Calu3 (cell line): ENCODE results near the gene KBTBD3. TPM values are rescaled to one million over a fixed set of nuclear protein-coding genes. Genes with fewer than 3 reads are reported as not detected.

Experiments used
- BruUV-seq: library from RNA; stranded (reverse); fragments of 400-500 nt; replicated peaks from 2 replicates; lab custom pipeline; 2021; lab: Mats Ljungman, UMichigan
- CTCF ChIA-PET: fragments of 300-600 bp; sonication (Branson Sonifier 250); formaldehyde crosslinking; loops from one replicate; lab custom pipeline; 2022; ENCODE audit warnings: antibody characterized with exemption; lab: Charles Lee
- DNase-seq: peaks from one replicate; pipeline ENCODE4 v3.0.0; 2022
- H3K27ac Mint-ChIP-seq: one replicate; pipeline ENCODE4 v1.8.0; 2022; ENCODE audit warnings: mixed read lengths; ENCODE audit not compliant: unreplicated experiment
- H3K27me3 Mint-ChIP-seq: one replicate; pipeline ENCODE4 v1.8.0; 2022; ENCODE audit warnings: mixed read lengths; ENCODE audit not compliant: unreplicated experiment
- H3K36me3 Mint-ChIP-seq: one replicate; pipeline ENCODE4 v1.8.0; 2022; ENCODE audit warnings: mild to moderate bottlenecking, moderate library complexity, mixed read lengths; ENCODE audit not compliant: insufficient read depth, unreplicated experiment
- H3K4me1 Mint-ChIP-seq: one replicate; pipeline ENCODE4 v1.8.0; 2022; ENCODE audit warnings: mild to moderate bottlenecking, low read depth, mixed read lengths; ENCODE audit not compliant: unreplicated experiment
- H3K4me3 Mint-ChIP-seq: one replicate; pipeline ENCODE4 v1.8.0; 2022; ENCODE audit warnings: mild to moderate bottlenecking, low read depth, moderate library complexity, mixed read lengths; ENCODE audit not compliant: unreplicated experiment
- H3K9me3 Mint-ChIP-seq: one replicate; pipeline ENCODE4 v1.8.0; 2022; ENCODE audit warnings: low read depth, mixed read lengths; ENCODE audit not compliant: unreplicated experiment
- intact Hi-C: fragments of 100-400 bp; cut with micrococcal nuclease; formaldehyde crosslinking; loops from one replicate; pipeline ENCODE4 v1.10.0; 2022; ENCODE audit not compliant: unreplicated experiment
- total RNA-seq: library from RNA; stranded (reverse); gene quantifications from 2 replicates; pipeline ENCODE4 v1.2.3, GENCODE V29; 2022
- TF ChIP-seq, protein P1 (sequence below): fragments of 200-600 bp; IDR thresholded peaks from one replicate; pipeline ENCODE4 v1.8.0; 2022; ENCODE audit warnings: antibody characterized with exemption; ENCODE audit not compliant: unreplicated experiment

Gene KBTBD3
- total RNA-seq, 1 experiment from 2014 or later = 5.0 TPM

DNA sequence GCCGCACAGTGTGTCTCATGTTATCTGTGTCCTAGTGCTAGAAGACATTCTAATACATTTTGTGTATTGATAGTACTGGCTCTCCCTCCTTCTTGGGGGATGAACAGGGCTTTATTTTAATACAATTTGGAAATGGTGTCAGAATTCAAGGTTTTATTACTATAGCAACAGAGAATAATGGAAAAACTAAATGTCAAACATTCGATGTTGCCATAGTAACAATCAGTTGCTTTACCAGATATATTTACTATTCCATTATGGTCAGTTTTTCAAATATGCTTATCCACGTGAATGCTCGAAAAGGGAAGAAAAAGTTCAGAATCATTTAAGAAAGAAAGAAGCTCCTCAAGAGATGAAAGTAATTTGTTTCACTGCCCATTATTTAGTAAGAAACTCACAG lies 46.5 kb downstream of the KBTBD3 start:
- no peaks in the 10 kb centered on the region for H3K9me3 Mint-ChIP-seq
- H3K27me3 Mint-ChIP-seq = no peaks in the 10 kb centered on the region
- H3K4me3 Mint-ChIP-seq = no peak overlapping the region
- no peak overlapping the region for H3K27ac Mint-ChIP-seq
- no peak for DNase-seq
- H3K36me3 Mint-ChIP-seq = no peaks in the 10 kb centered on the region
- intact Hi-C loops = no loop called here
- no TSS peak for BruUV-seq
- H3K4me1 Mint-ChIP-seq = no peaks in the 10 kb centered on the region
- TF ChIP-seq, protein P1, sequence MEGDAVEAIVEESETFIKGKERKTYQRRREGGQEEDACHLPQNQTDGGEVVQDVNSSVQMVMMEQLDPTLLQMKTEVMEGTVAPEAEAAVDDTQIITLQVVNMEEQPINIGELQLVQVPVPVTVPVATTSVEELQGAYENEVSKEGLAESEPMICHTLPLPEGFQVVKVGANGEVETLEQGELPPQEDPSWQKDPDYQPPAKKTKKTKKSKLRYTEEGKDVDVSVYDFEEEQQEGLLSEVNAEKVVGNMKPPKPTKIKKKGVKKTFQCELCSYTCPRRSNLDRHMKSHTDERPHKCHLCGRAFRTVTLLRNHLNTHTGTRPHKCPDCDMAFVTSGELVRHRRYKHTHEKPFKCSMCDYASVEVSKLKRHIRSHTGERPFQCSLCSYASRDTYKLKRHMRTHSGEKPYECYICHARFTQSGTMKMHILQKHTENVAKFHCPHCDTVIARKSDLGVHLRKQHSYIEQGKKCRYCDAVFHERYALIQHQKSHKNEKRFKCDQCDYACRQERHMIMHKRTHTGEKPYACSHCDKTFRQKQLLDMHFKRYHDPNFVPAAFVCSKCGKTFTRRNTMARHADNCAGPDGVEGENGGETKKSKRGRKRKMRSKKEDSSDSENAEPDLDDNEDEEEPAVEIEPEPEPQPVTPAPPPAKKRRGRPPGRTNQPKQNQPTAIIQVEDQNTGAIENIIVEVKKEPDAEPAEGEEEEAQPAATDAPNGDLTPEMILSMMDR = no peak
- CTCF ChIA-PET = no interaction called here

DNA sequence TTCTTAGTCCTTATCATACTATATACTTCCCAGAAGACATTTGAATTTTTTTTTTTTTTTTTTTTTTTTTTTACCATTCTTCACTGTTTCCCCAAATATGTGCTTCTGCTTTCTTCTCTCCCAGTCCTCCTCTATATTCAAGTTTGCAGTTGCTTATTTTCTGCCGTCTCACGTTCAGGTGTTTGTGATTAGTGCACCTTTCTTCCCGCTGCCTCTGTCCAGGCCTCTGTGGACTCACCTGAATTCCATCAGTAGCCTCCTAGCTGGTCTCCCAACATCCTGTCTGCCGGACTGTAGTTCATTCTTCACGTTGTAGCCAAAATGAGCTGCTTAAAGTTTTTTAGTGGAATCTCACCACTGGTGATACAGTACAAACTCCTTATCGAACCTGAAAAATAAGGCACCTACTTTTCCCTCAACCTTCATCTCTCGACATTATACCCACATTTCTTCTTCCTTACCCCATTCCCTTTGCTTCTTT lies 54.3 kb downstream of the KBTBD3 start:
- DNase-seq = no peak
- no peaks in the 10 kb centered on the region for H3K27me3 Mint-ChIP-seq
- no TSS peak for BruUV-seq

DNA sequence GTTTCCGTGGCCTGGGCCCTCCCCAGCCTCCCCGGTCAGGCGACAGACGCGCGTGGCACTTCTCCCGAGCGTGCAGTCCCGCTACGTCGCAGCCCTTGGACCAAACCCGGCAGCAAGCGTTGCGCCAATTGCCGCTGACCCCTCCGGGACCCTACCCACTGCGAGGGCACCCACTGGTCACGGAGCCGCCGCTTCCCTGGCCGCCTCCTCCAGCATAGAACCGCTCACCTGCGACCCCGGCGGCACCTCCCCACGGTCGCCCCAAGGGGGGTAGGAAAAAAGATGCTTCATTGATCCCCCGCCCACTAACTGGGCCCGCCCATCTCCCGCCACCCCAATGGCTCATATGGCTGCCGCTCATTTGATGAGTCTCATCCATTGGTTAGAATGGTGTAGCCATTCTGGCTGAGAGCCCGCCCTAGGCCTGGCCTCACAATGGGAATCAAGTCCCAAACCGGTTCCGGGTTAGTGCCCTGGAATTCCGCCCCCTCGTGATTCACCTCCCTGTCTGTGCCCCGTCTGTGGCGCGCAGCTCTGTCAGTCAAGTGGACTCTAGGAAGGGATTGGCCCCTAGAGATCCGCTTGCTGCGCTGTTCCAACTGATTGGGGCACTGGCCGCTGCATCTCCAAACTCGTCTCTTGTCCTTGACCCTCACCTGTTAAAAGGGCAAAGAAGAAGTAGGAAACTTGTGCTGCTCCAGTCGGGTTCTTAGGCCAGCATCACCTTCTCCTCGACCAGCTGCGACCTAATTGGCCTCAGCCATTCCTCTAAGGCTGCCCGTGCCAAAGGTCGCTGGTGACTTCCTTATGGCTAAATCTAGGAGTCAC lies 55.0 kb downstream of the KBTBD3 start, which contains the start of gene MSANTD4:
TSS of gene MSANTD4 (minus strand) at position 274 of the 828 bp plus-strand sequence. CDS start 11,323 bp downstream, outside the sequence.
- BruUV-seq = no TSS peak
- peaks cover 28% of the 10 kb centered on the region for H3K36me3 Mint-ChIP-seq
- peak; percentile 94 for DNase-seq
- H3K9me3 Mint-ChIP-seq = no peaks in the 10 kb centered on the region
- TF ChIP-seq, protein P1 = no peak
- peak within 1 kb of the TSS; percentile 99 for H3K4me3 Mint-ChIP-seq
- no peaks in the 10 kb centered on the region for H3K27me3 Mint-ChIP-seq
- intact Hi-C loops = loop anchor here (5.0 kb wide), 1 partner anchor 55 kb away; the partner anchor contains the start of genes AASDHPPT and KBTBD3
- H3K4me1 Mint-ChIP-seq = peaks cover 26% of the 10 kb centered on the region
- H3K27ac Mint-ChIP-seq = peak within 1 kb of the TSS; percentile 96
- CTCF ChIA-PET = no interaction called here

More for the DNA sequence above, 54.3 kb downstream of the KBTBD3 start:
- TF ChIP-seq, protein P1 = no peak
- Mint-ChIP-seq H3K4me3 (peak overlapping the region; percentile 99), H3K9me3 (no peaks in the 10 kb centered on the region), H3K27ac (peak overlapping the region; percentile 96), H3K36me3 (peaks cover 28% of the 10 kb centered on the region), H3K4me1 (peaks cover 26% of the 10 kb centered on the region)
- CTCF ChIA-PET = no interaction called here
- intact Hi-C loops = loop anchor here (5.0 kb wide), 1 partner anchor 54 kb away; the partner anchor contains the start of genes AASDHPPT and KBTBD3

DNA sequence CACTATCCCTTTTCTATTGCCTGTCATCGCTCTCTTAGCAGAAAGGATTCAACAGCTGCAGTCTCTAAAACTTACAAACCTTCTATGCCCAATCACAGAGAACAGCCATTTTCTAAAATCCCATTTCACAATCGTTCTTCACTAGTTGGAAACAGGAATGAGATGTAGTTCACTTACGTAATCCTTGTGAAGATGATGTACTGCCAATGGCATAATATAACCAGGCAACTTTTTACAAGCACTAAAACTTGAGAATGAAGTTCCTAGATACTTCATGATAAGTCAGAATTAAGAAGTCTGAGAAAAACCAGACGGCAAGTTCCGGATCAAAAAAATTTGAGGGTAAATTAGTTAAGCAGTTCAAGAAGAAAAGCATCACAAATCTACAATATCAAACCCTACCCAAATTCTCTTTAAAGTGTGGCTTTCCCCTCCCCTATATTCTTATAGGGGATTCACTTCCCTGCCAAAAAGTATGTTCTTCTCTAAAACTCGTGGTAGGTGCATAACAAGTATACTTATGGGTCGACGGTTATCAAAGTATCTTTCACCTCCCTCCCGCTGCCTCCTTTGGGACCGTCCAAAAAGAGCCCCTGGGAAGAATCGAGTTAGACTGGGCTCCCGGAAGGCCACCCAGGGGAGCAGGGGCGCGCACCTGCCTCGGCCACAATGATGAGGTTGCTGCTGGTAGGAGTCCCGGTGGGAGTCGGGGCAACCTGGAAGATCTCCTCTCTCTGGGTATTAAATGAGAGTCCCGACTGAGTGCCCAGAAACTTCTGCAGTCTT lies 55.8 kb downstream of the KBTBD3 start:
- H3K4me3 Mint-ChIP-seq = peak overlapping the region; percentile 99
- no peaks in the 10 kb centered on the region for H3K9me3 Mint-ChIP-seq
- peak overlapping the region; percentile 96 for H3K27ac Mint-ChIP-seq
- H3K36me3 Mint-ChIP-seq = peaks cover 28% of the 10 kb centered on the region
- TF ChIP-seq, protein P1 = no peak
- no peak for DNase-seq
- CTCF ChIA-PET = no interaction called here
- intact Hi-C loops = loop anchor here (5.0 kb wide), 1 partner anchor 56 kb away; the partner anchor contains the start of genes AASDHPPT and KBTBD3
- TSS peak; percentile 49 for BruUV-seq
- no peaks in the 10 kb centered on the region for H3K27me3 Mint-ChIP-seq
- peaks cover 26% of the 10 kb centered on the region for H3K4me1 Mint-ChIP-seq
